Esophagus muscularis mucosa (tissue), 4 donors: ENCODE results near the gene HIGD2A. TPM values are rescaled to one million over a fixed set of nuclear protein-coding genes. Genes with fewer than 3 reads are reported as not detected.
"Not testable (repeated sequence)": the region's sequence is repeated elsewhere in the genome, so short reads cannot be mapped to it uniquely, and the experiment has no call there.

Experiments
- DNase-seq: peaks from one replicate; pipeline ENCODE4 v3.0.0-alpha.2; 2017; ENCODE audit errors: extremely low spot score
- H3K27ac ChIP-seq, 4 donors: fragments of 200-600 bp; sonication (generic); replicated peaks in 1 of 4; 1 replicate in 3 of 4; 2 replicates in 1 of 4; pipeline ENCODE4 v1.5.1; 2016 to 2019; ENCODE audit warnings: mild to moderate bottlenecking in 1 of 4
- H3K27me3 ChIP-seq, 4 donors: fragments of 200-600 bp; sonication (generic); one replicate each; pipeline versions ENCODE4 v1.5.1 to v1.6.0; 2016 to 2019
- H3K36me3 ChIP-seq, 4 donors: fragments of 200-600 bp; sonication (generic); one replicate each; pipeline ENCODE4 v1.5.1; 2016 to 2019
- H3K4me1 ChIP-seq, 4 donors: fragments of 200-600 bp; sonication (generic); one replicate each; pipeline ENCODE4 v1.5.1; 2016 to 2019
- H3K4me3 ChIP-seq, 4 donors: fragments of 200-600 bp; sonication (generic); 1 replicate in 2 of 4; 2 replicates in 2 of 4; pipeline ENCODE4 v1.5.1; 2016 to 2019; ENCODE audit warnings: mild to moderate bottlenecking in 4 of 4, moderate library complexity in 1 of 4
- H3K9me3 ChIP-seq, 4 donors: fragments of 200-600 bp; sonication (generic); 1 replicate in 3 of 4; 2 replicates in 1 of 4; pipeline ENCODE4 v1.5.1; 2016 to 2019
- CTCF ChIP-seq, 3 experiments: fragments of 200-600 bp in 2 of 3; fragments of 450-650 bp in 1 of 3; sonication (generic) in 2 of 3; IDR thresholded peaks; one replicate each; pipeline ENCODE4 v1.5.1; 2017 to 2019; ENCODE audit warnings: antibody characterized with exemption in 3 of 3, mild to moderate bottlenecking in 2 of 3, moderate library complexity in 1 of 3
- EP300 ChIP-seq: sonication (generic); formaldehyde crosslinking; IDR thresholded peaks from one replicate; pipeline ENCODE4 v1.6.1; 2017; ENCODE audit warnings: antibody characterized with exemption
- POLR2A ChIP-seq: fragments of 450-650 bp; IDR thresholded peaks from one replicate; pipeline ENCODE4 v1.6.1; 2017; ENCODE audit warnings: antibody characterized with exemption, moderate library complexity, mild to moderate bottlenecking, low read depth
- POLR2AphosphoS5 ChIP-seq, 2 donors: sonication (generic); formaldehyde crosslinking; IDR thresholded peaks; one replicate each; pipeline ENCODE4 v1.6.1; 2017; ENCODE audit warnings: antibody characterized with exemption in 2 of 2
- WGBS: methylation state at CpG from one replicate; pipeline ENCODE4 v1.1.5; 2018; 5-methylcytosine and 5-hydroxymethylcytosine counted together
- intact Hi-C: fragments of 100-400 bp; cut with DNase I; formaldehyde crosslinking; loops from one replicate; pipeline ENCODE4 v1.15.1; 2023
- total RNA-seq, 4 donors: library from RNA; depleted of rRNA; stranded (reverse); fragments of >200 nt; gene quantifications; one replicate each; pipeline versions ENCODE4 v1.1.0 to v1.2.1, GENCODE V29; 2016

HIGD2A gene
- total RNA-seq, 4 donors from 2014 or later, result 120 to 179 (median 160) TPM

- Histone ChIP-seq H3K9me3 (no peaks in the 10 kb centered on the region), H3K4me1 (peaks cover 21 to 30% (median 26%) of the 10 kb centered on the region in 4 donors), H3K4me3 (no peak overlapping the region), H3K27me3 (no peaks in the 10 kb centered on the region), H3K27ac (no peak overlapping the region), H3K36me3 (peaks cover 30 to 75% (median 67%) of the 10 kb centered on the region in 4 donors)
- TF ChIP-seq POLR2A (no peak), POLR2AphosphoS5 (IDR thresholded peaks at IDR 0.05) (no peak), EP300 (no peak), CTCF (IDR thresholded peaks at IDR 0.05) (no peak)
- no peak for DNase-seq
- 86% methylated on average over 14 of the region's 20 CpGs for WGBS
- intact Hi-C loops, result no loop called here
Measured at GRCh38 chr5:176405656-176406435, 17.3 kb downstream of the HIGD2A start.

- Histone ChIP-seq H3K4me1 (peaks cover 24 to 31% (median 27%) of the 10 kb centered on the region in 4 donors), H3K27me3 (no peaks in the 10 kb centered on the region), H3K9me3 (no peaks in the 10 kb centered on the region), H3K4me3 (no peak overlapping the region), H3K27ac (no peak overlapping the region), H3K36me3 (peaks cover 30 to 69% (median 64%) of the 10 kb centered on the region in 4 donors)
- DNase-seq, result no peak
- no peak for TF ChIP-seq EP300
- no peak for TF ChIP-seq POLR2AphosphoS5 (IDR thresholded peaks at IDR 0.05)
- no peak for TF ChIP-seq CTCF (IDR thresholded peaks at IDR 0.05)
- no peak for TF ChIP-seq POLR2A
- intact Hi-C loops, result no loop called here
- 85% methylated on average over 9 of the region's 9 CpGs for WGBS
Measured at GRCh38 chr5:176406436-176407052, 18.0 kb downstream of the HIGD2A start.

GRCh38 chr5:176407456-176408251 lies 19.1 kb downstream of the HIGD2A start:
- TF ChIP-seq EP300 (no peak), POLR2AphosphoS5 (IDR thresholded peaks at IDR 0.05) (no peak), CTCF (IDR thresholded peaks at IDR 0.05) (no peak), POLR2A (no peak)

GRCh38 chr5:176408252-176408573 lies 19.7 kb downstream of the HIGD2A start:
- H3K27me3 ChIP-seq, DNase-seq, H3K4me3 ChIP-seq, intact Hi-C loops, H3K9me3 ChIP-seq: not testable (repeated sequence)
- peak overlapping the region; percentile 47 to 64 (median 50) for H3K27ac ChIP-seq
- WGBS, result 76% methylated on average over 10 of the region's 10 CpGs
- peaks cover 30 to 75% (median 61%) of the 10 kb centered on the region in 4 donors for H3K36me3 ChIP-seq
- H3K4me1 ChIP-seq, result peaks cover 30 to 37% (median 34%) of the 10 kb centered on the region in 4 donors

More at GRCh38 chr5:176407456-176408251, 19.1 kb downstream of the HIGD2A start:
- Histone ChIP-seq H3K9me3 (no peaks in the 10 kb centered on the region), H3K27me3 (no peaks in the 10 kb centered on the region), H3K36me3 (peaks cover 30 to 75% (median 63%) of the 10 kb centered on the region in 4 donors), H3K27ac (peak overlapping the region; percentile 47 to 64 (median 50)), H3K4me3 (no peak overlapping the region), H3K4me1 (peaks cover 26 to 37% (median 31%) of the 10 kb centered on the region in 4 donors)
- WGBS, result 78% methylated on average over 5 of the region's 6 CpGs
- no peak for DNase-seq
- intact Hi-C loops, result no loop called here

GRCh38 chr5:176408590-176408989 lies 20.0 kb downstream of the HIGD2A start:
- Histone ChIP-seq H3K4me3 (no peak overlapping the region), H3K36me3 (peaks cover 30 to 73% (median 60%) of the 10 kb centered on the region in 4 donors), H3K9me3 (no peaks in the 10 kb centered on the region), H3K27me3 (no peaks in the 10 kb centered on the region), H3K4me1 (peaks cover 34 to 40% (median 38%) of the 10 kb centered on the region in 4 donors), H3K27ac (peak overlapping the region in 2 of 4 donors; percentile 19 to 64)
- no peak for TF ChIP-seq CTCF (IDR thresholded peaks at IDR 0.05)
- no peak for TF ChIP-seq POLR2AphosphoS5 (IDR thresholded peaks at IDR 0.05)
- no peak for TF ChIP-seq EP300
- no peak for TF ChIP-seq POLR2A
- WGBS, result 83% methylated on average over 5 of the region's 5 CpGs
- intact Hi-C loops, result no loop called here
- no peak for DNase-seq
